ENCODE results near the gene RDH16.

The RDH16 gene

DNA sequence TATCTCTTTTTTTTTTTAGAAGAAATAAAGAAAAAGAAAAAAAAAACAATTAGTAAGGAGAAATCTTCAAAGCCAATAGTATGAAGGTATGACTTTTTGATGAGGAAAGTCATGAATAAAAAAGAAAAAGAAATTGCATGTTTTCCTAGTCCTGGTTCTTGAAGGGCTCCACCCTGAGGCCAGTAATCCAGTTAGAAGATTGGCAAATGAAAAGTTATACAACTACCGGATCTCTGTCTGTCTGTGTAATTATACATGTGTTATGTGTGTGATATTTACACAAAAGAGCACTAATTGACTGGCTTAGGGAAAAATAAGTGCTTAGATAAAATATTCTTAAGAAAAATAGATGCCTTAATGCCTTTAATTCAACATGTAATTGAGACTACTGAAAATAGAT is 51.6 kb downstream of the RDH16 start:
- TF ChIP-seq, protein P1, sequence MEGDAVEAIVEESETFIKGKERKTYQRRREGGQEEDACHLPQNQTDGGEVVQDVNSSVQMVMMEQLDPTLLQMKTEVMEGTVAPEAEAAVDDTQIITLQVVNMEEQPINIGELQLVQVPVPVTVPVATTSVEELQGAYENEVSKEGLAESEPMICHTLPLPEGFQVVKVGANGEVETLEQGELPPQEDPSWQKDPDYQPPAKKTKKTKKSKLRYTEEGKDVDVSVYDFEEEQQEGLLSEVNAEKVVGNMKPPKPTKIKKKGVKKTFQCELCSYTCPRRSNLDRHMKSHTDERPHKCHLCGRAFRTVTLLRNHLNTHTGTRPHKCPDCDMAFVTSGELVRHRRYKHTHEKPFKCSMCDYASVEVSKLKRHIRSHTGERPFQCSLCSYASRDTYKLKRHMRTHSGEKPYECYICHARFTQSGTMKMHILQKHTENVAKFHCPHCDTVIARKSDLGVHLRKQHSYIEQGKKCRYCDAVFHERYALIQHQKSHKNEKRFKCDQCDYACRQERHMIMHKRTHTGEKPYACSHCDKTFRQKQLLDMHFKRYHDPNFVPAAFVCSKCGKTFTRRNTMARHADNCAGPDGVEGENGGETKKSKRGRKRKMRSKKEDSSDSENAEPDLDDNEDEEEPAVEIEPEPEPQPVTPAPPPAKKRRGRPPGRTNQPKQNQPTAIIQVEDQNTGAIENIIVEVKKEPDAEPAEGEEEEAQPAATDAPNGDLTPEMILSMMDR (IDR thresholded peaks at IDR 0.05; ENCODE audit: extremely low read depth, missing control alignments) = no peak
- DNase-seq (ENCODE audit: low spot score) = no peak

DNA sequence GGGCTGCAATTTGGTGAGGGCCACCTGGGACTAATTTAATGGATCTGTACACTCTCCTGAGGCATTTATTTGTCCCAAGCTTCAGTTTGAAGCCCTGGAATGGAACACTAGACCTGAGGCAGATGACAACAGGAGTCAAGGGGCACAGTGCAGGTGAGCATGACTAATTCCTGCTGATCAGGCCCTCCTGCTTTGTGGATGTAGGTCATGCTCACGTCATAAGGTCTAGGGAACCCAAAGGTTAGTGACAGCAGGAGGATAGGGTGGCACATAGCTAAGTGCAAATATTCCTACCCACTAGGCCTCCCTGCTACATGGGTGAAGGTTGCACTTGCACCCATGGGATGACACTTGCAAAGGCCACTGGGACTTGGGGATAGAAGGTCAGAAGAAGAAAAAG is 54.0 kb downstream of the RDH16 start:
- TF ChIP-seq, protein P1 (IDR thresholded peaks at IDR 0.05; ENCODE audit: extremely low read depth, missing control alignments) = no peak
- DNase-seq (ENCODE audit: low spot score) = no peak

All from GM20000 (cell line).